HUES48 (cell line): ENCODE data around the gene ERN1.

Experiments
- H3K27ac ChIP-seq: one replicate; pipeline ENCODE4 v1.7.0; 2013; ENCODE audit warnings: low read depth, low read length, inconsistent platforms
- H3K27me3 ChIP-seq: 2 replicates; pipeline ENCODE4 v1.6.1; 2013; ENCODE audit warnings: mild to moderate bottlenecking, low read length; ENCODE audit not compliant: control insufficient read depth, insufficient read depth
- H3K36me3 ChIP-seq: 2 replicates; pipeline ENCODE4 v1.6.1; 2013; ENCODE audit warnings: low read length; ENCODE audit not compliant: control insufficient read depth, insufficient read depth
- H3K4me1 ChIP-seq: 2 replicates; pipeline ENCODE4 v1.6.1; 2013; ENCODE audit warnings: mild to moderate bottlenecking, low read length; ENCODE audit not compliant: control insufficient read depth, insufficient read depth
- H3K4me3 ChIP-seq: 2 replicates; pipeline ENCODE4 v1.5.1; 2013; ENCODE audit warnings: mild to moderate bottlenecking, low read depth, low read length
- H3K9ac ChIP-seq: 2 replicates; pipeline ENCODE4 v1.6.1; 2013; ENCODE audit warnings: mild to moderate bottlenecking, low read depth, low read length, moderate library complexity
- H3K9me3 ChIP-seq: 2 replicates; pipeline ENCODE4 v1.6.1; 2013; ENCODE audit warnings: low read length; ENCODE audit not compliant: control insufficient read depth, insufficient read depth

ERN1 gene

GRCh38 chr17:64157669-64158180, 27.8 kb upstream of the ERN1 start:
- Histone ChIP-seq H3K27ac (no peak overlapping the region), H3K4me1 (peaks cover 4% of the 10 kb centered on the region; the same call in 1 of the 2 replicates), H3K9ac (no peak overlapping the region), H3K27me3 (no peaks in the 10 kb centered on the region), H3K36me3 (peaks cover 5% of the 10 kb centered on the region; the same call in 1 of the 2 replicates), H3K4me3 (no peak overlapping the region), H3K9me3 (no peaks in the 10 kb centered on the region)

GRCh38 chr17:64156670-64157069, 26.7 kb upstream of the ERN1 start:
- no peak overlapping the region for H3K9ac ChIP-seq
- H3K4me3 ChIP-seq: no peak overlapping the region
- no peaks in the 10 kb centered on the region for H3K9me3 ChIP-seq
- no peak overlapping the region for H3K27ac ChIP-seq
- H3K27me3 ChIP-seq: no peaks in the 10 kb centered on the region
- H3K4me1 ChIP-seq: peaks cover 4% of the 10 kb centered on the region; the same call in 1 of the 2 replicates
- H3K36me3 ChIP-seq: peaks cover 13% of the 10 kb centered on the region

GRCh38 chr17:64155751-64156544, 26.0 kb upstream of the ERN1 start:
- H3K27me3 ChIP-seq: no peaks in the 10 kb centered on the region
- no peak overlapping the region for H3K27ac ChIP-seq
- peaks cover 4% of the 10 kb centered on the region; the same call in 1 of the 2 replicates for H3K4me1 ChIP-seq
- no peak overlapping the region for H3K9ac ChIP-seq
- H3K4me3 ChIP-seq: no peak overlapping the region
- no peaks in the 10 kb centered on the region for H3K9me3 ChIP-seq
- peaks cover 14% of the 10 kb centered on the region for H3K36me3 ChIP-seq

- Histone ChIP-seq H3K27ac (no peak overlapping the region), H3K27me3 (no peaks in the 10 kb centered on the region), H3K9ac (no peak overlapping the region), H3K4me1 (peaks cover 4% of the 10 kb centered on the region; the same call in 1 of the 2 replicates), H3K4me3 (no peak overlapping the region), H3K36me3 (peaks cover 22% of the 10 kb centered on the region), H3K9me3 (no peaks in the 10 kb centered on the region)
These were observed 25.2 kb upstream of the ERN1 start for GRCh38 chr17:64155129-64155528.

GRCh38 chr17:64154717-64155116, 24.8 kb upstream of the ERN1 start:
- H3K9ac ChIP-seq: no peak overlapping the region

GRCh38 chr17:64154313-64154695, 24.4 kb upstream of the ERN1 start:
- H3K4me1 ChIP-seq: no peaks in the 10 kb centered on the region
- H3K4me3 ChIP-seq: no peak overlapping the region
- peaks cover 25% of the 10 kb centered on the region for H3K36me3 ChIP-seq
- no peaks in the 10 kb centered on the region for H3K27me3 ChIP-seq
- no peak overlapping the region for H3K9ac ChIP-seq
- no peak overlapping the region for H3K27ac ChIP-seq
- H3K9me3 ChIP-seq: no peaks in the 10 kb centered on the region

More at GRCh38 chr17:64154717-64155116, 24.8 kb upstream of the ERN1 start:
- Histone ChIP-seq H3K27ac (no peak overlapping the region), H3K4me3 (no peak overlapping the region), H3K36me3 (peaks cover 25% of the 10 kb centered on the region), H3K9me3 (no peaks in the 10 kb centered on the region), H3K4me1 (peaks cover 4% of the 10 kb centered on the region; the same call in 1 of the 2 replicates), H3K27me3 (no peaks in the 10 kb centered on the region)

GRCh38 chr17:64153565-64154312, 23.8 kb upstream of the ERN1 start:
- no peak overlapping the region for H3K4me3 ChIP-seq
- H3K27ac ChIP-seq: no peak overlapping the region
- no peaks in the 10 kb centered on the region for H3K4me1 ChIP-seq
- H3K9ac ChIP-seq: no peak overlapping the region
- no peaks in the 10 kb centered on the region for H3K27me3 ChIP-seq
- peaks cover 25% of the 10 kb centered on the region for H3K36me3 ChIP-seq
- H3K9me3 ChIP-seq: no peaks in the 10 kb centered on the region

- 0 out of 2 replicates have a peak, but pooled peaks cover 3% of the 10 kb centered on the region for H3K4me1 ChIP-seq
- H3K4me3 ChIP-seq: no peak overlapping the region
- peaks cover 25% of the 10 kb centered on the region for H3K36me3 ChIP-seq
- no peak overlapping the region for H3K27ac ChIP-seq
- no peaks in the 10 kb centered on the region for H3K27me3 ChIP-seq
- H3K9me3 ChIP-seq: no peaks in the 10 kb centered on the region
- H3K9ac ChIP-seq: no peak overlapping the region
These were observed 22.6 kb upstream of the ERN1 start for GRCh38 chr17:64152428-64153125.

GRCh38 chr17:64151016-64151368, 21.0 kb upstream of the ERN1 start:
- peaks cover 13% of the 10 kb centered on the region for H3K4me1 ChIP-seq
- H3K27ac ChIP-seq: no peak overlapping the region
- no peak overlapping the region for H3K4me3 ChIP-seq
- no peak overlapping the region for H3K9ac ChIP-seq
- H3K27me3 ChIP-seq: no peaks in the 10 kb centered on the region
- no peaks in the 10 kb centered on the region for H3K9me3 ChIP-seq
- peaks cover 35% of the 10 kb centered on the region for H3K36me3 ChIP-seq

- no peaks in the 10 kb centered on the region for H3K27me3 ChIP-seq
- peaks cover 13% of the 10 kb centered on the region for H3K4me1 ChIP-seq
- H3K9me3 ChIP-seq: no peaks in the 10 kb centered on the region
- no peak overlapping the region for H3K27ac ChIP-seq
- H3K36me3 ChIP-seq: peaks cover 35% of the 10 kb centered on the region
- H3K4me3 ChIP-seq: no peak overlapping the region
- H3K9ac ChIP-seq: no peak overlapping the region
These were observed 20.5 kb upstream of the ERN1 start for GRCh38 chr17:64150237-64151015.
